ENCODE measurements around the gene SEM1. TPM values are rescaled to one million over a fixed set of nuclear protein-coding genes. Genes with fewer than 3 reads are reported as not detected.
A peak's percentile ranks its signal among the peaks of the same experiment; 100 is the strongest.

Gene SEM1
- total and polyA plus RNA-seq, 8 donors: 5.1 to 98.3 (median 71.4) TPM

- Histone ChIP-seq H3K27ac (no peak overlapping the region), H3K9me3 (no peaks in the 10 kb centered on the region), H3K27me3 (peaks cover 0 to 20% (median 0%) of the 10 kb centered on the region in 3 donors), H3K4me1 (no peaks in the 10 kb centered on the region), H3K4me3 (no peak overlapping the region), H3K36me3 (no peaks in the 10 kb centered on the region)
- DNase-seq: peak in 1 of 2 donors; percentile 17
- TF ChIP-seq EP300 (IDR thresholded peaks at IDR 0.05): no peak
- no peak for TF ChIP-seq POLR2A (IDR thresholded peaks at IDR 0.05)
- intact Hi-C loops (cut with DNase I; ENCODE audit: low total_unique reads): no loop called here
- 28 to 44% (median 37%) methylated on average over 2 of the region's 2 CpGs for WGBS, 5 donors
Observed at GRCh38 chr7:96720843-96721242, 11.2 kb upstream of the SEM1 start.

GRCh38 chr7:96719164-96719563 is 9.5 kb upstream of the SEM1 start:
- no peaks in the 10 kb centered on the region for H3K9me3 ChIP-seq
- no peak for TF ChIP-seq CTCF (IDR thresholded peaks at IDR 0.05)
- TF ChIP-seq POLR2AphosphoS5 (IDR thresholded peaks at IDR 0.05): no peak
- TF ChIP-seq EP300 (IDR thresholded peaks at IDR 0.05): no peak
- TF ChIP-seq POLR2A (IDR thresholded peaks at IDR 0.05): no peak
- H3K27me3 ChIP-seq: peaks cover 0 to 24% (median 0%) of the 10 kb centered on the region in 3 donors
- no peak overlapping the region for H3K4me3 ChIP-seq
- 24 to 32% (median 27%) methylated on average over 4 of the region's 4 CpGs for WGBS, 5 donors
- H3K36me3 ChIP-seq: no peaks in the 10 kb centered on the region
- H3K27ac ChIP-seq: no peak overlapping the region
- no peaks in the 10 kb centered on the region for H3K4me1 ChIP-seq
- DNase-seq: no peak
- intact Hi-C loops (cut with DNase I; ENCODE audit: low total_unique reads): no loop called here

GRCh38 chr7:96718107-96719003 is 8.7 kb upstream of the SEM1 start:
- no peaks in the 10 kb centered on the region for H3K36me3 ChIP-seq
- peaks cover 0 to 7% (median 4%) of the 10 kb centered on the region in 4 donors for H3K9me3 ChIP-seq
- peaks cover 0 to 24% (median 0%) of the 10 kb centered on the region in 3 donors for H3K27me3 ChIP-seq
- intact Hi-C loops (cut with DNase I; ENCODE audit: low total_unique reads): no loop called here
- DNase-seq: peak in 1 of 2 donors; percentile 7
- no peaks in the 10 kb centered on the region for H3K4me1 ChIP-seq
- H3K27ac ChIP-seq: no peak overlapping the region
- H3K4me3 ChIP-seq: no peak overlapping the region
- WGBS, 5 donors: 51 to 69% (median 61%) methylated on average over 3 of the region's 3 CpGs
- TF ChIP-seq EP300 (IDR thresholded peaks at IDR 0.05) (no peak), POLR2AphosphoS5 (IDR thresholded peaks at IDR 0.05) (no peak), POLR2A (IDR thresholded peaks at IDR 0.05) (no peak), CTCF (IDR thresholded peaks at IDR 0.05) (no peak)

GRCh38 chr7:96713037-96713436 is 3.4 kb upstream of the SEM1 start:
- Histone ChIP-seq H3K27ac (no peak overlapping the region), H3K36me3 (no peaks in the 10 kb centered on the region), H3K4me3 (no peak overlapping the region), H3K27me3 (peaks cover 0 to 14% (median 0%) of the 10 kb centered on the region in 3 donors), H3K4me1 (peaks cover 9 to 15% (median 13%) of the 10 kb centered on the region in 4 donors), H3K9me3 (peaks cover 0 to 16% (median 11%) of the 10 kb centered on the region in 4 donors)
- no peak for DNase-seq
- intact Hi-C loops (cut with DNase I; ENCODE audit: low total_unique reads): no loop called here
- TF ChIP-seq CTCF (IDR thresholded peaks at IDR 0.05): no peak
- TF ChIP-seq POLR2AphosphoS5 (IDR thresholded peaks at IDR 0.05): no peak
- 82 to 85% (median 84%) methylated on average over 2 to 3 of the region's 3 CpGs for WGBS, 5 donors

- TF ChIP-seq POLR2AphosphoS5 (IDR thresholded peaks at IDR 0.05): no peak
- H3K4me1 ChIP-seq: peaks cover 14 to 30% (median 23%) of the 10 kb centered on the region in 4 donors
- intact Hi-C loops (cut with DNase I; ENCODE audit: low total_unique reads): no loop called here
- WGBS, 5 donors: 89 to 97% (median 94%) methylated on average over 2 of the region's 2 CpGs
- DNase-seq: no peak
- H3K4me3 ChIP-seq: peak overlapping the region in 1 of 4 donors; percentile 81
- H3K27ac ChIP-seq: no peak overlapping the region
- H3K36me3 ChIP-seq: no peaks in the 10 kb centered on the region
- peaks cover 0 to 2% (median 0%) of the 10 kb centered on the region in 3 donors for H3K27me3 ChIP-seq
- peaks cover 0 to 16% (median 11%) of the 10 kb centered on the region in 4 donors for H3K9me3 ChIP-seq
Observed at GRCh38 chr7:96710544-96710943, 898 bp upstream of the SEM1 start.
